Lower leg skin (tissue), 3 donors: ENCODE measurements around the gene THAP4.

Experiments
- POLR2A ChIP-seq, 2 donors: fragments of 450-650 bp; IDR thresholded peaks; one replicate each; pipeline ENCODE4 v1.6.1; 2016 to 2017; ENCODE audit warnings: antibody characterized with exemption in 2 of 2, mild to moderate bottlenecking in 1 of 2, moderate library complexity in 1 of 2
- TF ChIP-seq, protein P1 (sequence below), 3 donors: fragments of 450-650 bp; IDR thresholded peaks; one replicate each; pipeline ENCODE4 v1.5.1; 2016; ENCODE audit warnings: antibody characterized with exemption in 3 of 3, mild to moderate bottlenecking in 3 of 3, moderate library complexity in 2 of 3

DNA sequence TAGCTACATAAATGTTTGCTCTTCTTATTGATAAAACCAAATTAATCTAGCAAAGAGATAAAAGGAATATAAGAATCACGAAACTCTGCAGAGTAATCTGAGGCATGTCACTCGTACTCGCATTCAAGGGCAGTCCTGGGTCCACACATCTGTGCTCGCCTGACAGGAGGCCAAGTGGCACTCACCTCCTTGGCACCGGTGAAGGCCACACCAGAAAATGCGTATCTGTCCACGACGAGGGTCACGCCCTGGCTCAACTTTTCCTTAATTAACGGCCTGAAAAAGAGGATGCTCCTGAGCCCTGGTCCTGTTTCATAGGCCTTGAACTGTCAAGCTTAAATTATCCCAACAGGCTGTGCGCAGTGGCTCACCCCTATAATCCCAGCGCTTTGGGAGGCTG, 43.1 kb upstream of the THAP4 start:
- no peak for TF ChIP-seq POLR2A (IDR thresholded peaks at IDR 0.05)
- TF ChIP-seq, protein P1, sequence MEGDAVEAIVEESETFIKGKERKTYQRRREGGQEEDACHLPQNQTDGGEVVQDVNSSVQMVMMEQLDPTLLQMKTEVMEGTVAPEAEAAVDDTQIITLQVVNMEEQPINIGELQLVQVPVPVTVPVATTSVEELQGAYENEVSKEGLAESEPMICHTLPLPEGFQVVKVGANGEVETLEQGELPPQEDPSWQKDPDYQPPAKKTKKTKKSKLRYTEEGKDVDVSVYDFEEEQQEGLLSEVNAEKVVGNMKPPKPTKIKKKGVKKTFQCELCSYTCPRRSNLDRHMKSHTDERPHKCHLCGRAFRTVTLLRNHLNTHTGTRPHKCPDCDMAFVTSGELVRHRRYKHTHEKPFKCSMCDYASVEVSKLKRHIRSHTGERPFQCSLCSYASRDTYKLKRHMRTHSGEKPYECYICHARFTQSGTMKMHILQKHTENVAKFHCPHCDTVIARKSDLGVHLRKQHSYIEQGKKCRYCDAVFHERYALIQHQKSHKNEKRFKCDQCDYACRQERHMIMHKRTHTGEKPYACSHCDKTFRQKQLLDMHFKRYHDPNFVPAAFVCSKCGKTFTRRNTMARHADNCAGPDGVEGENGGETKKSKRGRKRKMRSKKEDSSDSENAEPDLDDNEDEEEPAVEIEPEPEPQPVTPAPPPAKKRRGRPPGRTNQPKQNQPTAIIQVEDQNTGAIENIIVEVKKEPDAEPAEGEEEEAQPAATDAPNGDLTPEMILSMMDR (IDR thresholded peaks at IDR 0.05), result no peak
